HCT116 (cell line): ENCODE results near the gene CAV2. TPM values are rescaled to one million over a fixed set of nuclear protein-coding genes. Genes with fewer than 3 reads are reported as not detected.

Source experiments
- ATAC-seq: fragments of 200-7000 bp; cut with Tn5 transposase; 2 replicates; pipeline ENCODE4 v1.9.1; 2020; ENCODE audit warnings: mild to moderate bottlenecking, moderate library complexity
- BruUV-seq: library from RNA; stranded (reverse); fragments of 400-500 nt; replicated peaks from 2 replicates; lab custom pipeline; 2021; lab: Mats Ljungman, UMichigan
- CTCF ChIA-PET: fragments of 300-600 bp; sonication (Branson Sonifier 250); formaldehyde crosslinking; loops from one replicate; lab custom pipeline; 2021; ENCODE audit warnings: antibody characterized with exemption; lab: Charles Lee
- POLR2A ChIA-PET: fragments of 300-600, 350-600 bp; sonication (Branson Sonifier 250); formaldehyde crosslinking; loops from one replicate; lab custom pipeline; 2021; ENCODE audit warnings: antibody characterized with exemption; lab: Charles Lee
- RAD21 ChIA-PET, 2 experiments: fragments of 300-600 bp; sonication (Branson Sonifier 250); formaldehyde crosslinking; loops; one replicate each; lab custom pipeline; 2023; ENCODE audit warnings: low total read pairs in 2 of 2; ENCODE audit not compliant: uncharacterized antibody in 2 of 2, unreplicated experiment in 2 of 2, low non-redundant PET in 1 of 2; lab: Charles Lee
- DNase-seq: peaks from one replicate; pipeline ENCODE4 v3.0.0-alpha.2; 2010; ENCODE audit warnings: low read depth, low spot score
- H2AFZ ChIP-seq: fragments of 200-600 bp; shearing (Covaris generic), sonication (generic); 2 replicates; pipeline ENCODE4 v1.6.1; 2017; ENCODE audit warnings: low read depth, mixed run types, mixed read lengths, antibody characterized with exemption, low read length; ENCODE audit not compliant: poor library complexity, severe bottlenecking
- H3K27ac ChIP-seq: 2 replicates; pipeline ENCODE4 v1.5.1; 2012; ENCODE audit warnings: low read depth, low read length
- H3K27me3 ChIP-seq: fragments of 200-600 bp; sonication (generic); 2 replicates; pipeline ENCODE4 v1.6.1; 2016; ENCODE audit warnings: mixed run types, low read length, mixed read lengths; ENCODE audit not compliant: insufficient read depth
- H3K36me3 ChIP-seq, 2 experiments: fragments of 200-500 bp in 1 of 2; fragments of 200-600 bp in 1 of 2; sonication (Bioruptor generic) in 1 of 2; sonication (generic) in 1 of 2; 2 replicates each; pipeline versions ENCODE4 v1.5.1 to v1.6.1; 2014 to 2016; ENCODE audit warnings: low read length in 2 of 2, inconsistent platforms in 1 of 2, mixed read lengths in 1 of 2, mixed run types in 1 of 2; ENCODE audit not compliant: insufficient read depth in 2 of 2, control insufficient read depth in 1 of 2
- H3K4me1 ChIP-seq, 2 experiments: fragments of 200-600 bp in 1 of 2; sonication (generic) in 1 of 2; 2 replicates each; pipeline versions ENCODE4 v1.5.1 to v1.6.1; 2012 to 2017; ENCODE audit warnings: low read length in 2 of 2, inconsistent platforms in 1 of 2, mild to moderate bottlenecking in 1 of 2, mixed read lengths in 1 of 2, mixed run types in 1 of 2, moderate library complexity in 1 of 2; ENCODE audit not compliant: insufficient read depth in 2 of 2, control insufficient read depth in 1 of 2
- H3K4me2 ChIP-seq: fragments of 200-600 bp; sonication (generic); 2 replicates; pipeline ENCODE4 v1.6.1; 2017; ENCODE audit warnings: mixed run types, low read length, mixed read lengths
- H3K4me3 ChIP-seq, 2 experiments: fragments of 200-600 bp in 1 of 2; sonication (generic) in 1 of 2; replicated peaks in 1 of 2; 2 replicates each; pipeline ENCODE4 v1.5.1; 2011 to 2016; ENCODE audit warnings: low read length in 2 of 2, control low read depth in 1 of 2, low read depth in 1 of 2, mild to moderate bottlenecking in 1 of 2, mixed read lengths in 1 of 2, mixed run types in 1 of 2
- H3K79me2 ChIP-seq: fragments of 200-600 bp; sonication (generic); 2 replicates; pipeline ENCODE4 v1.6.1; 2017; ENCODE audit warnings: mild to moderate bottlenecking, mixed run types, low read length, moderate library complexity, mixed read lengths; ENCODE audit not compliant: insufficient read depth
- H3K9ac ChIP-seq: fragments of 200-600 bp; sonication (generic); 2 replicates; pipeline ENCODE4 v1.6.1; 2016; ENCODE audit warnings: low read length, mixed read lengths
- H3K9me2 ChIP-seq: fragments of 200-600 bp; sonication (generic), shearing (Covaris generic); 2 replicates; pipeline ENCODE4 v1.6.1; 2017; ENCODE audit warnings: mixed run types, mild to moderate bottlenecking, moderate library complexity; ENCODE audit not compliant: insufficient read depth
- H3K9me3 ChIP-seq, 2 experiments: fragments of 200-500 bp in 1 of 2; fragments of 200-600 bp in 1 of 2; sonication (Bioruptor generic) in 1 of 2; sonication (generic) in 1 of 2; 2 replicates each; pipeline ENCODE4 v1.6.1; 2014 to 2017; ENCODE audit warnings: low read length in 2 of 2, mixed read lengths in 2 of 2, inconsistent platforms in 1 of 2, low read depth in 1 of 2, mild to moderate bottlenecking in 1 of 2, mixed run types in 1 of 2, moderate library complexity in 1 of 2; ENCODE audit not compliant: control insufficient read depth in 1 of 2, insufficient read depth in 1 of 2
- H4K20me1 ChIP-seq: fragments of 200-600 bp; sonication (generic), shearing (Covaris generic); 2 replicates; pipeline ENCODE4 v1.6.1; 2017; ENCODE audit warnings: mixed run types, mild to moderate bottlenecking, moderate library complexity; ENCODE audit not compliant: insufficient read depth
- CBX3 ChIP-seq: IDR thresholded peaks from 2 replicates; pipeline ENCODE4 v1.6.1; 2012; ENCODE audit warnings: low read depth
- CEBPB ChIP-seq: IDR thresholded peaks from 2 replicates; pipeline ENCODE4 v1.6.1; 2012; ENCODE audit warnings: low read depth
- CTCF ChIP-seq, 3 experiments: fragments of 200-600 bp in 1 of 3; sonication (generic) in 1 of 3; IDR thresholded peaks in 2 of 3; conservative IDR thresholded peaks in 1 of 3; 2 replicates each; pipeline ENCODE4 v1.5.1; 2012 to 2017; ENCODE audit warnings: low read depth in 2 of 3, low read length in 2 of 3, antibody characterized with exemption in 1 of 3, borderline replicate concordance in 1 of 3, control low read depth in 1 of 3, mild to moderate bottlenecking in 1 of 3, mixed read lengths in 1 of 3, mixed run types in 1 of 3, moderate library complexity in 1 of 3; ENCODE audit not compliant: insufficient read depth in 1 of 3
- ELF1 ChIP-seq: IDR thresholded peaks from 2 replicates; pipeline ENCODE4 v1.6.1; 2012; ENCODE audit warnings: low read depth, borderline replicate concordance
- EZH2 ChIP-seq: fragments of 200-600 bp; sonication (generic); IDR thresholded peaks from 2 replicates; pipeline ENCODE4 v1.6.1; 2017; ENCODE audit warnings: antibody characterized with exemption, mixed run types
- EZH2phosphoT487 ChIP-seq: fragments of 200-600 bp; IDR thresholded peaks from 2 replicates; pipeline ENCODE4 v1.6.1; 2018; ENCODE audit warnings: antibody characterized with exemption, borderline replicate concordance
- FOSL1 ChIP-seq: IDR thresholded peaks from 2 replicates; pipeline ENCODE4 v1.6.1; 2012; ENCODE audit warnings: low read depth
- JUND ChIP-seq: IDR thresholded peaks from 2 replicates; pipeline ENCODE4 v1.6.1; 2012
- MAX ChIP-seq: IDR thresholded peaks from 2 replicates; pipeline ENCODE4 v1.6.1; 2012
- POLR2A ChIP-seq: IDR thresholded peaks from 2 replicates; pipeline ENCODE4 v1.7.0; 2011; ENCODE audit warnings: borderline replicate concordance; ENCODE audit not compliant: insufficient read depth, insufficient read length; ENCODE audit errors: extremely low read depth
- RAD21 ChIP-seq: IDR thresholded peaks from 2 replicates; pipeline ENCODE4 v1.6.1; 2012; ENCODE audit warnings: low read depth, mild to moderate bottlenecking
- REST ChIP-seq: IDR thresholded peaks from 2 replicates; pipeline ENCODE4 v1.6.1; 2012; ENCODE audit warnings: low read depth
- SIN3A ChIP-seq: IDR thresholded peaks from 2 replicates; pipeline ENCODE4 v1.6.1; 2012; ENCODE audit warnings: low read depth
- SP1 ChIP-seq: IDR thresholded peaks from 2 replicates; pipeline ENCODE4 v1.6.1; 2012; ENCODE audit warnings: low read depth
- SRF ChIP-seq: IDR thresholded peaks from 2 replicates; pipeline ENCODE4 v1.6.1; 2012; ENCODE audit warnings: low read depth
- YY1 ChIP-seq: IDR thresholded peaks from 2 replicates; pipeline ENCODE4 v1.6.1; 2011; ENCODE audit warnings: low read length, low read depth, moderate library complexity, mild to moderate bottlenecking; ENCODE audit not compliant: insufficient replicate concordance; ENCODE audit errors: extremely low read depth
- ZBTB33 ChIP-seq: IDR thresholded peaks from 2 replicates; pipeline ENCODE4 v1.6.1; 2011; ENCODE audit warnings: mild to moderate bottlenecking, low read length, moderate library complexity; ENCODE audit not compliant: insufficient replicate concordance; ENCODE audit errors: extremely low read depth
- intact Hi-C: fragments of 100-400 bp; cut with micrococcal nuclease; formaldehyde crosslinking; loops from 2 replicates; pipeline ENCODE4 v1.10.0; 2022
- total RNA-seq: library from RNA; stranded (reverse); gene quantifications from one replicate; pipeline ENCODE4 v1.2.1, GENCODE V29; 2021; ENCODE audit not compliant: unreplicated experiment

Gene CAV2
- total RNA-seq, 1 experiment from 2014 or later = 157 TPM

GRCh38 chr7:116503835-116504234 is 4.3 kb downstream of the CAV2 start:
- POLR2A ChIA-PET = no interaction called here
- H3K79me2 ChIP-seq = peaks cover 76% of the 10 kb centered on the region
- TF ChIP-seq MAX (no peak), ZBTB33 (no peak), REST (no peak), CTCF (IDR thresholded peaks at IDR 0.05 in 2 of 3, conservative IDR thresholded peaks at IDR 0.05 in 1 of 3; ENCODE audit: borderline replicate concordance in 1 of 3, insufficient read depth in 1 of 3, low read depth in 2 of 3, low read length in 2 of 3) (no peak), CBX3 (no peak), JUND (no peak), SRF (no peak), EZH2 (no peak), SIN3A (no peak), RAD21 (no peak), YY1 (no peak), FOSL1 (no peak), POLR2A (no peak), SP1 (no peak), CEBPB (no peak), EZH2phosphoT487 (no peak), ELF1 (no peak)

More at GRCh38 chr7:116503835-116504234, 4.3 kb downstream of the CAV2 start:
- no peaks in the 10 kb centered on the region for H3K9me2 ChIP-seq
- no peak overlapping the region for H3K4me3 ChIP-seq
- intact Hi-C loops = loop anchor here (5.0 kb wide), 1 partner anchor 147 kb away; no protein-coding TSS in a partner anchor
- H3K27ac ChIP-seq = no peak overlapping the region; the same call in 1 of the 2 replicates
- no peak overlapping the region for H2AFZ ChIP-seq
- ChIA-PET CTCF (no interaction called here), RAD21 (no interaction called here)
- ATAC-seq (no peak), DNase-seq (no peak)
- H3K36me3 ChIP-seq = peaks cover 8 to 65% of the 10 kb centered on the region in 2 experiments
- peaks cover 11 to 53% of the 10 kb centered on the region in 2 experiments for H3K4me1 ChIP-seq
- H3K27me3 ChIP-seq = no peaks in the 10 kb centered on the region
- no TSS peak for BruUV-seq
- H3K9ac ChIP-seq = no peak overlapping the region
- no peaks in the 10 kb centered on the region for H4K20me1 ChIP-seq
- no peaks in the 10 kb centered on the region for H3K9me3 ChIP-seq
- no peak overlapping the region for H3K4me2 ChIP-seq
